A549 (cell line): ENCODE results near the gene ZFP36L1.

Experiments
- CHD4 ChIP-seq: fragments of 200-600 bp; sonication (generic); IDR thresholded peaks from 2 replicates; pipeline ENCODE4 v1.6.1; 2016; ENCODE audit warnings: antibody characterized with exemption, mild to moderate bottlenecking, borderline replicate concordance
- GATA3 ChIP-seq: IDR thresholded peaks from 2 replicates; pipeline ENCODE4 v1.6.1; 2012; ENCODE audit warnings: borderline replicate concordance
- JUN ChIP-seq, 2 experiments: fragments of >200 bp; sonication (Bioruptor Twin); formaldehyde crosslinking; IDR thresholded peaks; 2 replicates in 1 of 2; 3 replicates in 1 of 2; pipeline ENCODE4 v1.6.1; 2016 to 2017
- KDM5A ChIP-seq: fragments of 200-600 bp; sonication (generic); IDR thresholded peaks from 2 replicates; pipeline ENCODE4 v1.6.1; 2016; ENCODE audit warnings: antibody characterized with exemption, mild to moderate bottlenecking
- MAFK ChIP-seq: fragments of 450-650 bp; IDR thresholded peaks from 2 replicates; pipeline ENCODE4 v1.6.1; 2014; ENCODE audit not compliant: partially characterized antibody
- RAD21 ChIP-seq, 2 experiments: fragments of >200 bp in 1 of 2; sonication (Bioruptor Twin) in 1 of 2; formaldehyde crosslinking in 1 of 2; IDR thresholded peaks in 1 of 2; conservative IDR thresholded peaks in 1 of 2; 2 replicates in 1 of 2; 3 replicates in 1 of 2; pipeline ENCODE4 v1.6.1; 2012 to 2018; ENCODE audit warnings: inconsistent platforms in 1 of 2
- ZFP36 ChIP-seq: fragments of 450-650 bp; IDR thresholded peaks from 2 replicates; pipeline ENCODE4 v1.6.1; 2014; ENCODE audit warnings: borderline replicate concordance; ENCODE audit not compliant: partially characterized antibody
- TF ChIP-seq, protein P1 (sequence below): fragments of >200 bp; sonication (Bioruptor Twin); formaldehyde crosslinking; IDR thresholded peaks from 3 replicates; pipeline ENCODE4 v1.5.1; 2016
- TF ChIP-seq, protein P2 (sequence below): IDR thresholded peaks from 2 replicates; pipeline ENCODE4 v1.6.1; 2012
- TF ChIP-seq, protein P3 (sequence below): fragments of 250-450 bp; sonication (Bioruptor Pico); IDR thresholded peaks from 2 replicates; pipeline ENCODE4 v1.5.0; 2021; ENCODE audit warnings: mild to moderate bottlenecking, moderate library complexity, borderline replicate concordance

DNA sequence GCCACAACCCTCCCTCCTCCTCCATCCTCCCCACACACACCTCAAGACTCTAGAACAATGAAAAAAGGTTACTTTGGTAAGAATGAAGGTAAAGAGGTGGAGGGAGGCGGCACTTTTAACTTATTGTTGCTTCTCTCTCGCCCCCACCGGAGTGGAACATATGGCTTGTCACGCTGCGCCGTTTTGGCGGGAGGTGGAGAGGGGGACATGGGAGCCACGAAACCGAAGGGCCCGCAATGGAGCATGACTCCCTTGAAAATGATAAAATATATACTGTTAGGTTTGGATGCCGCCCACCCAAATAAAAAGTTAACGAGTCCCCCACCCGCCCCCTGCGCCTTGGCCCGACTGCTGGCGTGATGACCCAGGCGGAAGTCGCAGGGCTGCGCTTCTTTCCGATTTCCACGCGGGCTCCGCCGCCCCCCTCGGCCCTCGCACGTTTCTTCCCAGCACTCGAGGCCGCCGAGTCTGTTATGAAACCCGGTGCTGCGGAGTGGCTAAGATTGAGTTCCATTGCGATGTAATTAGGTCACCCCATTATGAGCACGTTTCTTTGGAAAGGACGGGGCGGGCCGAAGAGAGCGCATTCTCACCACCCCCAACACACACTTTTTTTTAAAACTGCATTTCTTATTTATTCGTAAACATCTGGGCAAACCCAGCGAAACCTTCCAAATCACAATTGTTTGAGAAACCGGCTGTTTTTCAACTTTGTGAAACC is 1.4 kb upstream of the ZFP36L1 start:
- no peak for TF ChIP-seq ZFP36
- TF ChIP-seq, protein P1, sequence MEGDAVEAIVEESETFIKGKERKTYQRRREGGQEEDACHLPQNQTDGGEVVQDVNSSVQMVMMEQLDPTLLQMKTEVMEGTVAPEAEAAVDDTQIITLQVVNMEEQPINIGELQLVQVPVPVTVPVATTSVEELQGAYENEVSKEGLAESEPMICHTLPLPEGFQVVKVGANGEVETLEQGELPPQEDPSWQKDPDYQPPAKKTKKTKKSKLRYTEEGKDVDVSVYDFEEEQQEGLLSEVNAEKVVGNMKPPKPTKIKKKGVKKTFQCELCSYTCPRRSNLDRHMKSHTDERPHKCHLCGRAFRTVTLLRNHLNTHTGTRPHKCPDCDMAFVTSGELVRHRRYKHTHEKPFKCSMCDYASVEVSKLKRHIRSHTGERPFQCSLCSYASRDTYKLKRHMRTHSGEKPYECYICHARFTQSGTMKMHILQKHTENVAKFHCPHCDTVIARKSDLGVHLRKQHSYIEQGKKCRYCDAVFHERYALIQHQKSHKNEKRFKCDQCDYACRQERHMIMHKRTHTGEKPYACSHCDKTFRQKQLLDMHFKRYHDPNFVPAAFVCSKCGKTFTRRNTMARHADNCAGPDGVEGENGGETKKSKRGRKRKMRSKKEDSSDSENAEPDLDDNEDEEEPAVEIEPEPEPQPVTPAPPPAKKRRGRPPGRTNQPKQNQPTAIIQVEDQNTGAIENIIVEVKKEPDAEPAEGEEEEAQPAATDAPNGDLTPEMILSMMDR, result no peak
- TF ChIP-seq CHD4, result no peak
- TF ChIP-seq KDM5A, result no peak
- no peak for TF ChIP-seq RAD21 (conservative IDR thresholded peaks at IDR 0.05 in 1 of 2, IDR thresholded peaks at IDR 0.05 in 1 of 2)
- TF ChIP-seq MAFK, result no peak
- TF ChIP-seq, protein P2, sequence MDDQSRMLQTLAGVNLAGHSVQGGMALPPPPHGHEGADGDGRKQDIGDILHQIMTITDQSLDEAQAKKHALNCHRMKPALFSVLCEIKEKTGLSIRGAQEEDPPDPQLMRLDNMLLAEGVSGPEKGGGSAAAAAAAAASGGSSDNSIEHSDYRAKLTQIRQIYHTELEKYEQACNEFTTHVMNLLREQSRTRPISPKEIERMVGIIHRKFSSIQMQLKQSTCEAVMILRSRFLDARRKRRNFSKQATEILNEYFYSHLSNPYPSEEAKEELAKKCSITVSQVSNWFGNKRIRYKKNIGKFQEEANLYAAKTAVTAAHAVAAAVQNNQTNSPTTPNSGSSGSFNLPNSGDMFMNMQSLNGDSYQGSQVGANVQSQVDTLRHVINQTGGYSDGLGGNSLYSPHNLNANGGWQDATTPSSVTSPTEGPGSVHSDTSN, result no peak; the same call in 1 of the 2 replicates
- TF ChIP-seq, protein P3, sequence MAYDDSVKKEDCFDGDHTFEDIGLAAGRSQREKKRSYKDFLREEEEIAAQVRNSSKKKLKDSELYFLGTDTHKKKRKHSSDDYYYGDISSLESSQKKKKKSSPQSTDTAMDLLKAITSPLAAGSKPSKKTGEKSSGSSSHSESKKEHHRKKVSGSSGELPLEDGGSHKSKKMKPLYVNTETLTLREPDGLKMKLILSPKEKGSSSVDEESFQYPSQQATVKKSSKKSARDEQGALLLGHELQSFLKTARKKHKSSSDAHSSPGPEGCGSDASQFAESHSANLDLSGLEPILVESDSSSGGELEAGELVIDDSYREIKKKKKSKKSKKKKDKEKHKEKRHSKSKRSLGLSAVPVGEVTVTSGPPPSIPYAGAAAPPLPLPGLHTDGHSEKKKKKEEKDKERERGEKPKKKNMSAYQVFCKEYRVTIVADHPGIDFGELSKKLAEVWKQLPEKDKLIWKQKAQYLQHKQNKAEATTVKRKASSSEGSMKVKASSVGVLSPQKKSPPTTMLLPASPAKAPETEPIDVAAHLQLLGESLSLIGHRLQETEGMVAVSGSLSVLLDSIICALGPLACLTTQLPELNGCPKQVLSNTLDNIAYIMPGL (CRISPR knock-in tag), result no peak
- 0 out of 2 replicates have a peak, but pooled peaks have one; percentile 18 for TF ChIP-seq GATA3
- peak in 1 of 2 experiments; percentile 71; a peak in 3 of 5 replicates for TF ChIP-seq JUN (IDR thresholded peaks at IDR 0.05)
